SK-N-SH (cell line): ENCODE measurements around the gene NOP53. TPM values are rescaled to one million over a fixed set of nuclear protein-coding genes. Genes with fewer than 3 reads are reported as not detected.

Experiments
- CTCF ChIA-PET: fragments of 300-600, 350-600 bp; formaldehyde crosslinking; extraction: SDS; loops from one replicate; lab custom pipeline; 2021; lab: Yijun Ruan, JAX
- POLR2A ChIA-PET: fragments of 350-600 bp; sonication (Branson Sonifier 250); formaldehyde crosslinking; extraction: SDS; loops from one replicate; lab custom pipeline; 2020; ENCODE audit warnings: antibody characterized with exemption, inconsistent platforms; lab: Yijun Ruan, JAX
- DNase-seq: peaks from one replicate; pipeline ENCODE4 v3.0.0; 2012
- H2AFZ ChIP-seq: fragments of 200-600 bp; sonication (generic); 2 replicates; pipeline ENCODE4 v1.8.1; 2016; ENCODE audit warnings: antibody characterized with exemption, mild to moderate bottlenecking, low read depth
- H3F3A ChIP-seq: fragments of 200-600 bp; sonication (generic); replicated peaks from 2 replicates; pipeline ENCODE3; 2016; ENCODE audit warnings: antibody characterized with exemption, mild to moderate bottlenecking; ENCODE audit not compliant: insufficient read depth
- H3K27ac ChIP-seq, 2 experiments: fragments of 200-500 bp in 1 of 2; fragments of 200-600 bp in 1 of 2; sonication (Bioruptor generic) in 1 of 2; sonication (generic), shearing (Covaris generic) in 1 of 2; 2 replicates each; pipeline versions ENCODE4 v1.5.1 to v1.6.1; 2014 to 2016; ENCODE audit warnings: low read depth in 2 of 2, inconsistent platforms in 1 of 2, low read length in 1 of 2, mild to moderate bottlenecking in 1 of 2, mixed read lengths in 1 of 2
- H3K27me3 ChIP-seq: fragments of 200-600 bp; sonication (generic), shearing (Covaris generic); 2 replicates; pipeline ENCODE4 v1.6.1; 2016; ENCODE audit warnings: mixed run types; ENCODE audit not compliant: insufficient read depth
- H3K36me3 ChIP-seq, 2 experiments: fragments of 200-500 bp in 1 of 2; fragments of 200-600 bp in 1 of 2; sonication (Bioruptor generic) in 1 of 2; sonication (generic) in 1 of 2; replicated peaks in 1 of 2; 2 replicates each; pipeline versions ENCODE3 to v1.5.1; 2014 to 2016; ENCODE audit warnings: low read length in 1 of 2, mild to moderate bottlenecking in 1 of 2; ENCODE audit not compliant: insufficient read depth in 2 of 2, control insufficient read depth in 1 of 2
- H3K4me1 ChIP-seq, 2 experiments: fragments of 200-500 bp in 1 of 2; fragments of 200-600 bp in 1 of 2; sonication (Bioruptor generic) in 1 of 2; sonication (generic), shearing (Covaris generic) in 1 of 2; 2 replicates each; pipeline versions ENCODE4 v1.5.1 to v1.6.1; 2014 to 2016; ENCODE audit warnings: low read depth in 1 of 2, low read length in 1 of 2, mixed run types in 1 of 2; ENCODE audit not compliant: insufficient read depth in 2 of 2, control insufficient read depth in 1 of 2
- H3K4me2 ChIP-seq: fragments of 200-600 bp; sonication (generic), shearing (Covaris generic); 2 replicates; pipeline ENCODE4 v1.6.1; 2017; ENCODE audit warnings: mixed run types
- H3K4me3 ChIP-seq, 2 experiments: fragments of 200-500 bp in 1 of 2; fragments of 200-600 bp in 1 of 2; sonication (Bioruptor generic) in 1 of 2; sonication (generic), shearing (Covaris generic) in 1 of 2; 2 replicates each; pipeline versions ENCODE4 v1.5.1 to v1.8.1; 2014 to 2016; ENCODE audit warnings: low read depth in 2 of 2, inconsistent platforms in 1 of 2, low read length in 1 of 2, mild to moderate bottlenecking in 1 of 2, mixed read lengths in 1 of 2, moderate library complexity in 1 of 2
- H3K79me2 ChIP-seq: fragments of 200-600 bp; sonication (generic); 2 replicates; pipeline ENCODE4 v1.8.1; 2017; ENCODE audit warnings: mild to moderate bottlenecking; ENCODE audit not compliant: insufficient read depth
- H3K9ac ChIP-seq: fragments of 200-600 bp; sonication (generic); 2 replicates; pipeline ENCODE4 v1.6.1; 2017; ENCODE audit warnings: mixed run types
- H3K9me2 ChIP-seq: fragments of 200-600 bp; sonication (generic); 2 replicates; pipeline ENCODE4 v1.6.1; 2017; ENCODE audit warnings: mixed run types
- H3K9me3 ChIP-seq: fragments of 200-600 bp; sonication (generic); 2 replicates; pipeline ENCODE4 v1.6.1; 2017; ENCODE audit warnings: mixed run types, mild to moderate bottlenecking, moderate library complexity
- H4K20me1 ChIP-seq: fragments of 200-600 bp; sonication (generic); 2 replicates; pipeline ENCODE4 v1.6.1; 2017; ENCODE audit warnings: mild to moderate bottlenecking, mixed run types; ENCODE audit not compliant: insufficient read depth
- CTCF ChIP-seq: fragments of 200-600 bp; sonication (generic); IDR thresholded peaks from 2 replicates; pipeline ENCODE4 v1.6.1; 2017; ENCODE audit warnings: antibody characterized with exemption, mild to moderate bottlenecking, moderate library complexity
- ELF1 ChIP-seq: IDR thresholded peaks from 2 replicates; pipeline ENCODE4 v1.4.0; 2012
- EP300 ChIP-seq, 2 experiments: IDR thresholded peaks; 2 replicates each; pipeline versions ENCODE4 v1.4.0 to v1.6.1; 2012; ENCODE audit warnings: borderline replicate concordance in 1 of 2, low read depth in 1 of 2, low read length in 1 of 2
- FOXJ3 ChIP-seq: sonication (generic); formaldehyde crosslinking; IDR thresholded peaks from 2 replicates; pipeline ENCODE4 v1.5.1; 2020; ENCODE audit warnings: mild to moderate bottlenecking, missing genetic modification reagents
- GABPA ChIP-seq: IDR thresholded peaks from 2 replicates; pipeline ENCODE4 v1.4.0; 2012; ENCODE audit warnings: low read depth, mild to moderate bottlenecking
- GATA2 ChIP-seq: sonication (generic); formaldehyde crosslinking; IDR thresholded peaks from 2 replicates; pipeline ENCODE4 v1.5.0; 2020; ENCODE audit warnings: mild to moderate bottlenecking, missing genetic modification reagents
- MEF2A ChIP-seq: IDR thresholded peaks from 2 replicates; pipeline ENCODE4 v1.4.0; 2012; ENCODE audit warnings: low read depth, borderline replicate concordance
- NFIC ChIP-seq: IDR thresholded peaks from 2 replicates; pipeline ENCODE4 v1.4.0; 2012; ENCODE audit warnings: borderline replicate concordance
- TCF12 ChIP-seq: IDR thresholded peaks from 2 replicates; pipeline ENCODE4 v1.4.0; 2012
- TEAD4 ChIP-seq: IDR thresholded peaks from 2 replicates; pipeline ENCODE4 v1.4.0; 2012; ENCODE audit warnings: mild to moderate bottlenecking, borderline replicate concordance; ENCODE audit not compliant: insufficient read depth
- USF2 ChIP-seq: fragments of 150-350 bp; IDR thresholded peaks from 2 replicates; pipeline ENCODE4 v1.6.1; 2017; ENCODE audit warnings: antibody characterized with exemption, low read length, low read depth, borderline replicate concordance
- YY1 ChIP-seq: IDR thresholded peaks from 2 replicates; pipeline ENCODE4 v1.4.0; 2012; ENCODE audit warnings: low read depth, mild to moderate bottlenecking
- ZBTB33 ChIP-seq: IDR thresholded peaks from 2 replicates; pipeline ENCODE4 v1.4.0; 2012; ENCODE audit warnings: low read depth, borderline replicate concordance
- WGBS: methylation state at CpG from one replicate; pipeline ENCODE4 v1.1.6; 2017; ENCODE audit warnings: low lambda C conversion rate; 5-methylcytosine and 5-hydroxymethylcytosine counted together
- polyA plus RNA-seq, 3 experiments: library from polyadenylated mRNA; depleted of rRNA; stranded (reverse); fragments of >200 nt; gene quantifications; 2 replicates each; pipeline ENCODE4 v1.2.3, GENCODE V29; 2012

The NOP53 gene
- polyA plus RNA-seq, 1 of the 3 experiments (the other 2 are of a cell fraction), result 275 TPM

- H3K36me3 ChIP-seq, result peaks cover 4 to 62% of the 10 kb centered on the region in 2 experiments
- CTCF ChIA-PET, result interaction anchor here (1.7 to 17.6 kb wide), 2 partner anchors 8 to 26 kb away, joined by 10 to 475 read pairs; partner anchors contain the start of gene EHD2
- no peak for TF ChIP-seq CTCF
- no peak for TF ChIP-seq GABPA
- TF ChIP-seq USF2, result no peak
- TF ChIP-seq ZBTB33, result no peak
- no peak for TF ChIP-seq EP300 (IDR thresholded peaks at IDR 0.05; ENCODE audit: borderline replicate concordance in 1 of 2, low read depth in 1 of 2, low read length in 1 of 2)
- TF ChIP-seq, all 33 proteins: peak for 0
Measured at GRCh38 chr19:47735131-47735530, 10.2 kb upstream of the NOP53 start.

GRCh38 chr19:47740866-47741519 is 4.4 kb upstream of the NOP53 start:
- no peak overlapping the region for H3K4me3 ChIP-seq
- no peaks in the 10 kb centered on the region for H3K9me3 ChIP-seq
- CTCF ChIA-PET, result interaction anchor here (0.8 to 17.6 kb wide), 6 partner anchors 9 to 225 kb away, joined by 3 to 475 read pairs (median 3); partner anchors contain the start of gene EHD2
- H3K9ac ChIP-seq, result no peak overlapping the region
- H3F3A ChIP-seq, result peaks cover 43% of the 10 kb centered on the region
- H4K20me1 ChIP-seq, result no peaks in the 10 kb centered on the region
- no peak for DNase-seq
- H3K27ac ChIP-seq, result no peak overlapping the region
- 90% methylated on average over 28 of the region's 48 CpGs for WGBS
- H3K79me2 ChIP-seq, result peaks cover 5% of the 10 kb centered on the region
- no peaks in the 10 kb centered on the region for H3K27me3 ChIP-seq
- no peak overlapping the region for H2AFZ ChIP-seq
- TF ChIP-seq TEAD4 (no peak), FOXJ3 (CRISPR knock-in tag) (no peak), USF2 (no peak), YY1 (no peak), GATA2 (CRISPR knock-in tag) (no peak), TCF12 (no peak), ELF1 (no peak), ZBTB33 (no peak), NFIC (no peak), GABPA (no peak), MEF2A (no peak)
- H3K9me2 ChIP-seq, result no peaks in the 10 kb centered on the region
- no peak overlapping the region for H3K4me2 ChIP-seq
- H3K4me1 ChIP-seq, result peaks cover 7 to 10% of the 10 kb centered on the region in 2 experiments; a peak in 1 of 4 replicates
- POLR2A ChIA-PET, result interaction anchor here (0.6 to 2.2 kb wide), 3 partner anchors 18 to 25 kb away, joined by 3 to 8 read pairs (median 3); no protein-coding TSS in a partner anchor
- peaks cover 4 to 39% of the 10 kb centered on the region in 2 experiments for H3K36me3 ChIP-seq

More at GRCh38 chr19:47735131-47735530, 10.2 kb upstream of the NOP53 start:
- Histone ChIP-seq H3K27ac (no peak overlapping the region), H3K9me3 (no peaks in the 10 kb centered on the region), H3K79me2 (peaks cover 47% of the 10 kb centered on the region), H3K9me2 (no peaks in the 10 kb centered on the region), H3K9ac (no peak overlapping the region), H3K4me2 (no peak overlapping the region), H3K4me3 (no peak overlapping the region), H4K20me1 (peaks cover 7% of the 10 kb centered on the region; the same call in 1 of the 2 replicates), H2AFZ (no peak overlapping the region), H3F3A (peaks cover 35% of the 10 kb centered on the region), H3K4me1 (no peaks in the 10 kb centered on the region), H3K27me3 (no peaks in the 10 kb centered on the region)
- DNase-seq, result no peak
- POLR2A ChIA-PET, result interaction anchor here (0.7 to 0.9 kb wide), 2 partner anchors 11 to 16 kb away, joined by 3 read pairs; no protein-coding TSS in a partner anchor
- WGBS, result 85% methylated on average over 4 of the region's 4 CpGs
